Central memory CD8-positive, alpha-beta T cell (primary cell): ENCODE data around the gene SGCD.
"Not testable (repeated sequence)": the region's sequence is repeated elsewhere in the genome, so short reads cannot be mapped to it uniquely, and the experiment has no call there.

Source experiments
- ATAC-seq: fragments of 150-1000 bp; cut with Tn5 transposase; replicated peaks from 2 replicates; pipeline ENCODE4 v1.10.0; 2022; ENCODE audit warnings: mild to moderate bottlenecking, moderate FRiP score, moderate number of reproducible peaks; ENCODE audit not compliant: poor library complexity, severe bottlenecking; ENCODE audit errors: extremely low read depth
- DNase-seq, 2 donors: peaks; one replicate each; pipeline ENCODE4 v3.0.0; 2021; ENCODE audit warnings: low spot score in 2 of 2
- H3K27ac Mint-ChIP-seq: one replicate; pipeline ENCODE4 v1.8.0; 2022; ENCODE audit warnings: low read depth, mild to moderate bottlenecking, moderate library complexity, mixed read lengths
- H3K27me3 Mint-ChIP-seq: one replicate; pipeline ENCODE4 v1.8.0; 2022; ENCODE audit warnings: mixed read lengths
- H3K36me3 Mint-ChIP-seq: one replicate; pipeline ENCODE4 v1.8.0; 2022; ENCODE audit warnings: mild to moderate bottlenecking, moderate library complexity, mixed read lengths; ENCODE audit not compliant: insufficient read depth
- H3K4me1 Mint-ChIP-seq: one replicate; pipeline ENCODE4 v1.8.0; 2022; ENCODE audit warnings: mixed read lengths
- H3K4me3 Mint-ChIP-seq: one replicate; pipeline ENCODE4 v1.8.0; 2022; ENCODE audit warnings: mild to moderate bottlenecking, moderate library complexity, mixed read lengths
- H3K9me3 Mint-ChIP-seq: one replicate; pipeline ENCODE4 v1.8.0; 2022; ENCODE audit warnings: mixed read lengths

The SGCD gene

GRCh38 chr5:156589104-156589945 lies 262.4 kb downstream of the SGCD start:
- no peak overlapping the region for H3K27ac Mint-ChIP-seq

GRCh38 chr5:156589946-156590216 lies 262.9 kb downstream of the SGCD start:
- ATAC-seq (no peak), DNase-seq (no peak)
- H3K4me3 Mint-ChIP-seq, result no peak overlapping the region
- H3K36me3 Mint-ChIP-seq, result no peaks in the 10 kb centered on the region
- H3K4me1 Mint-ChIP-seq, result no peaks in the 10 kb centered on the region
- no peak overlapping the region for H3K27ac Mint-ChIP-seq
- H3K27me3 Mint-ChIP-seq, result peaks cover 56% of the 10 kb centered on the region
- no peaks in the 10 kb centered on the region for H3K9me3 Mint-ChIP-seq

More at GRCh38 chr5:156589104-156589945, 262.4 kb downstream of the SGCD start:
- no peaks in the 10 kb centered on the region for H3K4me1 Mint-ChIP-seq
- H3K4me3 Mint-ChIP-seq, result no peak overlapping the region
- DNase-seq (no peak), ATAC-seq (no peak)
- peaks cover 51% of the 10 kb centered on the region for H3K27me3 Mint-ChIP-seq
- H3K36me3 Mint-ChIP-seq, result no peaks in the 10 kb centered on the region
- H3K9me3 Mint-ChIP-seq, result no peaks in the 10 kb centered on the region

GRCh38 chr5:156590978-156591377 lies 264.0 kb downstream of the SGCD start:
- DNase-seq (no peak), ATAC-seq (no peak)
- H3K4me3 Mint-ChIP-seq, result no peak overlapping the region
- H3K27ac Mint-ChIP-seq, result no peak overlapping the region
- H3K36me3 Mint-ChIP-seq, result no peaks in the 10 kb centered on the region
- no peaks in the 10 kb centered on the region for H3K9me3 Mint-ChIP-seq
- H3K4me1 Mint-ChIP-seq, result no peaks in the 10 kb centered on the region
- peaks cover 59% of the 10 kb centered on the region for H3K27me3 Mint-ChIP-seq

DNA sequence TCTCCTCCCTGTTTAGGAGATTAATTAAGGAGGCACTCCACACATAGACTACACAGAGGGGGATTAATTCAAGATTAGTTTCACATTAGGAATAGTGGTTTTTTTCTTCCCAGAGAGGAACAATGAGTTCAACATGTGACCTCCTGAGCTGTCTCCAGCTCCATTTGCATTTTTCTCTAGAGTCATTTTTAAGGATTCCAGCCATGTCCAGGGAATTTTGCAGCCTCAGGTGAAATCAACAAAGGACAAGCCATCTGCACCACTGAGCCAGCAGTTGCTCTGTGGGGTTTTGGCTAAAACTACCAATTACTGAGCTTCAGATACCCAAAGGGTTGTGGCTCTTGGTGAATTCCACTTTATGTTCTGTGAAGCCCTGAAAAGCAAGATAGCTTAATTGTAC lies 264.7 kb downstream of the SGCD start:
- ATAC-seq (no peak), DNase-seq (no peak)
- Mint-ChIP-seq H3K4me3 (no peak overlapping the region), H3K27ac (no peak overlapping the region), H3K9me3 (no peaks in the 10 kb centered on the region), H3K4me1 (no peaks in the 10 kb centered on the region), H3K36me3 (no peaks in the 10 kb centered on the region), H3K27me3 (peaks cover 53% of the 10 kb centered on the region)

DNA sequence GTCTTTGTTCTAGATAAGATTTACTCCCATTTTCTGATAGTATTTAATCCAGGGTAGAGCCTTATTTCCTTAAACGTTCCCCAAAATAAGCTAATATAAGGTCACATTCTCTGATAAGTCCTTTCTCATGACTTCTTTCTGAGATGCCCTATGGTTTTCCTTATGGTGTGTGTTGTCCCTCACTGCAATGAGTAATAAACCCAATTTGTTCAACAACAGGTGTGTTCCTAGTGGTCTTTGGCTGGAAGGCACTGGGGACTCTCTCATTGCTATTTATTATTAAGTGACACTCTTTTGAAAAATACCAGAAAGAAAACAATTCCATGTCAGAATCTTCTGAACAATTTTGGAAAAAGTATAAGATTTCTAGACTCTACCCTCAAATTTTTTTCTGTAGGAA lies 266.6 kb downstream of the SGCD start:
- Mint-ChIP-seq H3K4me1 (no peaks in the 10 kb centered on the region), H3K36me3 (peaks cover 2% of the 10 kb centered on the region), H3K27ac (no peak overlapping the region), H3K9me3 (no peaks in the 10 kb centered on the region), H3K4me3 (no peak overlapping the region), H3K27me3 (peaks cover 42% of the 10 kb centered on the region)
- DNase-seq, result no peak
- ATAC-seq, result no peak

- Mint-ChIP-seq H3K27ac (no peak overlapping the region), H3K9me3 (no peaks in the 10 kb centered on the region), H3K4me1 (no peaks in the 10 kb centered on the region), H3K27me3 (peaks cover 35% of the 10 kb centered on the region), H3K4me3 (no peak overlapping the region), H3K36me3 (peaks cover 2% of the 10 kb centered on the region)
- ATAC-seq, result no peak
- no peak for DNase-seq
These were observed 267.4 kb downstream of the SGCD start for GRCh38 chr5:156594406-156594805.

- Mint-ChIP-seq H3K27me3 (peaks cover 35% of the 10 kb centered on the region), H3K27ac (no peak overlapping the region), H3K36me3 (peaks cover 2% of the 10 kb centered on the region), H3K4me1 (no peaks in the 10 kb centered on the region), H3K9me3 (no peaks in the 10 kb centered on the region), H3K4me3 (no peak overlapping the region)
- no peak for ATAC-seq
- no peak for DNase-seq
These were observed 268.3 kb downstream of the SGCD start for GRCh38 chr5:156595132-156595787.

GRCh38 chr5:156597276-156597675 lies 270.3 kb downstream of the SGCD start:
- ATAC-seq, result no peak
- no peaks in the 10 kb centered on the region for H3K9me3 Mint-ChIP-seq

DNA sequence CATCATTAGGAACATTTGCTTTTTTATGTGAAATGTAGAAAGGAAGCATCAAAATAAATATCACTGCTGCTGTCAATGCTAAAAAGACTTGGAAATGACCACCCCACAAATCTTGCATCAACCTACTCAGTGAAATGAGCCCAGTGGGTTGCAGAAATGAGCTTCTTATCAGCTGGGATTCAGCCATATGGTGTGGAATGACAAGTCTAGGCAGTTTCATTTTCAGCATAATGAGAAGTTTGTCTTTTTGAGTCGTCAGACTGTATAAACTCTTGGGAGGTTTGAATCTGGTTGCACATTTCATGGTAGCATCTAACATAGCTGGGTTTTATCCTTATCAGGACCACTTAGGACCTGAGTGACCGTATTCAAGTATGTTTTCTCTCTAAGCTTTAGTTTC lies 272.0 kb downstream of the SGCD start:
- H3K4me1 Mint-ChIP-seq, result no peaks in the 10 kb centered on the region
- H3K27ac Mint-ChIP-seq, result no peak overlapping the region
- H3K4me3 Mint-ChIP-seq, result no peak overlapping the region
- peaks cover 20% of the 10 kb centered on the region for H3K27me3 Mint-ChIP-seq
- peaks cover under 1% of the 10 kb centered on the region for H3K9me3 Mint-ChIP-seq
- ATAC-seq (no peak), DNase-seq (no peak)
- H3K36me3 Mint-ChIP-seq, result peaks cover 2% of the 10 kb centered on the region

More at GRCh38 chr5:156597276-156597675, 270.3 kb downstream of the SGCD start:
- peaks cover 31% of the 10 kb centered on the region for H3K27me3 Mint-ChIP-seq
- DNase-seq, result no peak
- no peak overlapping the region for H3K27ac Mint-ChIP-seq
- H3K4me3 Mint-ChIP-seq, result no peak overlapping the region
- H3K36me3 Mint-ChIP-seq, result peaks cover 2% of the 10 kb centered on the region
- H3K4me1 Mint-ChIP-seq, result no peaks in the 10 kb centered on the region

GRCh38 chr5:156610582-156610981 lies 283.6 kb downstream of the SGCD start:
- H3K27ac Mint-ChIP-seq, H3K4me1 Mint-ChIP-seq, H3K4me3 Mint-ChIP-seq, H3K36me3 Mint-ChIP-seq, DNase-seq, ATAC-seq: not testable (repeated sequence)
- H3K9me3 Mint-ChIP-seq, result peaks cover 22% of the 10 kb centered on the region
- peaks cover 28% of the 10 kb centered on the region for H3K27me3 Mint-ChIP-seq

- ATAC-seq, result no peak
- peaks cover 9% of the 10 kb centered on the region for H3K9me3 Mint-ChIP-seq
- H3K27me3 Mint-ChIP-seq, result peaks cover 43% of the 10 kb centered on the region
These were observed 288.9 kb downstream of the SGCD start for GRCh38 chr5:156615901-156616300.

GRCh38 chr5:156617426-156617825 lies 290.5 kb downstream of the SGCD start:
- H3K27me3 Mint-ChIP-seq, result peaks cover 54% of the 10 kb centered on the region
- H3K4me1 Mint-ChIP-seq, result no peaks in the 10 kb centered on the region
- H3K36me3 Mint-ChIP-seq, result no peaks in the 10 kb centered on the region
- DNase-seq (no peak), ATAC-seq (no peak)
- H3K27ac Mint-ChIP-seq, result no peak overlapping the region
- no peaks in the 10 kb centered on the region for H3K9me3 Mint-ChIP-seq
- H3K4me3 Mint-ChIP-seq, result no peak overlapping the region

More at GRCh38 chr5:156615901-156616300, 288.9 kb downstream of the SGCD start:
- no peaks in the 10 kb centered on the region for H3K36me3 Mint-ChIP-seq
- no peaks in the 10 kb centered on the region for H3K4me1 Mint-ChIP-seq
- H3K4me3 Mint-ChIP-seq, result no peak overlapping the region
- H3K27ac Mint-ChIP-seq, result no peak overlapping the region
- no peak for DNase-seq

DNA sequence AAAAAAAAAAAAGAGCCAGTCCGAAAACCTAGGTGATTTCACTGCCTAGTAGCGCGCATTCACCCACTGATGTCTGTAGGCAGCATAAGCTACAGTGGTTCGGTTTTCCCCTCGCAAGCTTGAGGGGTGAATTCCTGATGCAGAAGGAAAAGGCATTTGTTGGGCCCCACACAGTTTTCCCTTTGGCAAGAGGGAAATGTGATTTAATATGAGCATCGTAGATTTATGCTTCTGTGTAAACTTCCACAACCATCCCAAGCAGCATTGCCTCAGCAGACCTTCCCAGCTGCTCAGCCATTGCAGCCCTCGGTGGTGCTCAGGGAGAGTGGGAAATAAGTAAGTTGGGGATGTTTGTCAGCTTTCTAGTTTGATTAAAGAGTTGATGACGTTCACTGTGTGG lies 291.6 kb downstream of the SGCD start:
- no peak overlapping the region for H3K4me3 Mint-ChIP-seq
- H3K36me3 Mint-ChIP-seq, result no peaks in the 10 kb centered on the region
- no peak for DNase-seq
- H3K4me1 Mint-ChIP-seq, result no peaks in the 10 kb centered on the region
- no peak for ATAC-seq
- no peak overlapping the region for H3K27ac Mint-ChIP-seq
- peaks cover 54% of the 10 kb centered on the region for H3K27me3 Mint-ChIP-seq
- no peaks in the 10 kb centered on the region for H3K9me3 Mint-ChIP-seq
